ENCODE measurements around the gene UCK2. TPM values are rescaled to one million over a fixed set of nuclear protein-coding genes. Genes with fewer than 3 reads are reported as not detected.

The UCK2 gene
- total RNA-seq, 2 experiments from 2014 or later = 15.0 to 15.3 TPM

- Mint-ChIP-seq H3K9me3 (no peaks in the 10 kb centered on the region), H3K27me3 (peaks cover 9% of the 10 kb centered on the region), H3K4me1 (no peaks in the 10 kb centered on the region), H3K4me3 (no peak overlapping the region), H3K36me3 (no peaks in the 10 kb centered on the region), H3K27ac (no peak overlapping the region)
- ATAC-seq (ENCODE audit: low read depth) (no peak), DNase-seq (no peak)
- POLR2A ChIA-PET = no interaction called here
These were observed 111.4 kb downstream of the UCK2 start for GRCh38 chr1:165938844-165939243.

DNA sequence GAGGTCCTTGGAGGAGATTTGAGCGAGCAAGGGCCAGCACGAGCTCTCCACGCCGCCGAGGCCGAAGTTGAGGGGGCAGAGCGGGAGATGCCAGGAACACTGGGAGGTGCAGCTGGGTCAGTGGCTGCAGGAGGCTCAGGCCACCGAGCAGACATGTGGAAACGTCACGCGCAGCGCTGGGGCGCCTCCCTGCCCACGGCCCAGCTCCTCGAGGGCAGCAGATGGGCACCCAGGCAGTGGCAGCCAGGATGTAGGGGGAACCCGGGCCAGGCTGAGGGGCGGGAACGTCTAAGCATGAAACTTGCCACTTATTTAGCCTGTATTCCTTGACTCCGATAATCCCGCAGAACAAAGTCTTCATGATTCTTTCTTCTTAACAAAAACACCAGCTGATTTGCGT is 114.1 kb downstream of the UCK2 start:
- H3K27me3 Mint-ChIP-seq = peaks cover 12% of the 10 kb centered on the region
- no peak for ATAC-seq (ENCODE audit: low read depth)
- no peak overlapping the region for H3K4me3 Mint-ChIP-seq
- H3K9me3 Mint-ChIP-seq = no peaks in the 10 kb centered on the region
- DNase-seq = no peak
- POLR2A ChIA-PET = no interaction called here
- H3K36me3 Mint-ChIP-seq = no peaks in the 10 kb centered on the region
- H3K27ac Mint-ChIP-seq = no peak overlapping the region
- H3K4me1 Mint-ChIP-seq = no peaks in the 10 kb centered on the region

GRCh38 chr1:165942062-165942461 is 114.6 kb downstream of the UCK2 start:
- ATAC-seq (ENCODE audit: low read depth) (no peak), DNase-seq (no peak)
- Mint-ChIP-seq H3K9me3 (no peaks in the 10 kb centered on the region), H3K27ac (no peak overlapping the region), H3K36me3 (no peaks in the 10 kb centered on the region), H3K4me3 (no peak overlapping the region), H3K27me3 (peaks cover 16% of the 10 kb centered on the region), H3K4me1 (no peaks in the 10 kb centered on the region)
- POLR2A ChIA-PET = no interaction called here

GRCh38 chr1:165942927-165943597 is 115.6 kb downstream of the UCK2 start:
- H3K9me3 Mint-ChIP-seq = no peaks in the 10 kb centered on the region
- no peaks in the 10 kb centered on the region for H3K4me1 Mint-ChIP-seq
- no peak for ATAC-seq (ENCODE audit: low read depth)

DNA sequence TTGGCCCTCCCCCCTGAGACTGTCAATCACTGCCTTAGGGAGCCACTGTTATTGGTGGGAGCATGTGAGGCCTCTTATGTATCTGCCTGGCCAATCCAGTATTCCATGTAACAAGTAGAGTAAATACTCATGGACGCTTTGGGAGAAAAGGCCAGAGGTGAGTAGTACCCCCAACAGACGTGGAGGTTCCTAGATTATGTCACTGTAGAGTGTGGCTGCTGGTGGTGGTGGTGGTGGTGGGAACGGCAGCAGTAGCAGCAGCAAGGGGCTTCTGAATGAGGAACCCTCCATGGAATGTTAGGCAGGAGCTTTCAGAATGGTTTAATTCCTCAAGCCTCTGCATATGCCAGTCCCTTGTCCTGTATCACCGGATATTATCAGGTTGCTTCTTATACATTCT is 118.5 kb downstream of the UCK2 start:
- POLR2A ChIA-PET = no interaction called here
- H3K27ac Mint-ChIP-seq = no peak overlapping the region
- no peak overlapping the region for H3K4me3 Mint-ChIP-seq
- no peak for ATAC-seq (ENCODE audit: low read depth)
- H3K27me3 Mint-ChIP-seq = peaks cover 19% of the 10 kb centered on the region
- DNase-seq = no peak
- H3K4me1 Mint-ChIP-seq = no peaks in the 10 kb centered on the region
- H3K36me3 Mint-ChIP-seq = no peaks in the 10 kb centered on the region
- H3K9me3 Mint-ChIP-seq = no peaks in the 10 kb centered on the region

More at GRCh38 chr1:165942927-165943597, 115.6 kb downstream of the UCK2 start:
- no peak for DNase-seq
- no peak overlapping the region for H3K27ac Mint-ChIP-seq
- peaks cover 21% of the 10 kb centered on the region for H3K27me3 Mint-ChIP-seq
- no peaks in the 10 kb centered on the region for H3K36me3 Mint-ChIP-seq
- POLR2A ChIA-PET = no interaction called here
- no peak overlapping the region for H3K4me3 Mint-ChIP-seq

- no peak for ATAC-seq (ENCODE audit: low read depth)
- POLR2A ChIA-PET = no interaction called here
- H3K4me1 Mint-ChIP-seq = no peaks in the 10 kb centered on the region
These were observed 120.5 kb downstream of the UCK2 start for GRCh38 chr1:165947797-165948455.

GRCh38 chr1:165949335-165950130 is 122.1 kb downstream of the UCK2 start:
- POLR2A ChIA-PET = no interaction called here
- Mint-ChIP-seq H3K36me3 (no peaks in the 10 kb centered on the region), H3K4me1 (no peaks in the 10 kb centered on the region), H3K27me3 (peaks cover 16% of the 10 kb centered on the region), H3K9me3 (no peaks in the 10 kb centered on the region), H3K4me3 (no peak overlapping the region), H3K27ac (no peak overlapping the region)
- ATAC-seq (ENCODE audit: low read depth) (no peak), DNase-seq (no peak)

More at GRCh38 chr1:165947797-165948455, 120.5 kb downstream of the UCK2 start:
- H3K36me3 Mint-ChIP-seq = no peaks in the 10 kb centered on the region
- H3K9me3 Mint-ChIP-seq = no peaks in the 10 kb centered on the region
- no peak for DNase-seq
- H3K27ac Mint-ChIP-seq = no peak overlapping the region
- H3K4me3 Mint-ChIP-seq = no peak overlapping the region
- H3K27me3 Mint-ChIP-seq = peaks cover 19% of the 10 kb centered on the region

DNA sequence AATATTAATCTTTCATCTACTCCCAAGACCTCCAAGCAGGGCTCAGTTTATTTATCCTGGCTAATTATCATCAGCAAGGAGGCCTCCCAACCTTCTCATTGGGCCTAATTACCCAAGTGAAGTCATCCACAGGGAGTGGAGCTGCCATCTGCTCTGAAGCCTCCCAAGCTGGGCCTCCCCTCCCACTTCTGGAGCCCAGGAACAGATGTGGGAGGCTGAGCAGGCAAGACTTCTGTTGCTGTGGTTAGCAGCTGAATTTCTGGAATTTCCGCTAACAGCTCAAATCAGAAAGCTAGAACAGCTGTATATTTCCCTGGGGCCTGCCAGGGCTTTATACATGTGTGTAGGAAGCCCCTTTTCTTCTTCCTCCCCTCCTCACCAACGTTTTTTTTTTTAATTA is 127.5 kb downstream of the UCK2 start:
- Mint-ChIP-seq H3K4me1 (no peaks in the 10 kb centered on the region), H3K4me3 (no peak overlapping the region), H3K9me3 (no peaks in the 10 kb centered on the region), H3K27ac (no peak overlapping the region), H3K27me3 (peaks cover 2% of the 10 kb centered on the region), H3K36me3 (no peaks in the 10 kb centered on the region)
- POLR2A ChIA-PET = no interaction called here
- ATAC-seq (ENCODE audit: low read depth) (no peak), DNase-seq (no peak)

- no peak overlapping the region for H3K4me3 Mint-ChIP-seq
- DNase-seq (no peak), ATAC-seq (ENCODE audit: low read depth) (no peak)
- no peaks in the 10 kb centered on the region for H3K4me1 Mint-ChIP-seq
- H3K36me3 Mint-ChIP-seq = no peaks in the 10 kb centered on the region
- POLR2A ChIA-PET = no interaction called here
- no peak overlapping the region for H3K27ac Mint-ChIP-seq
- peaks cover 6% of the 10 kb centered on the region for H3K27me3 Mint-ChIP-seq
- no peaks in the 10 kb centered on the region for H3K9me3 Mint-ChIP-seq
These were observed 130.9 kb downstream of the UCK2 start for GRCh38 chr1:165958306-165958705.

DNA sequence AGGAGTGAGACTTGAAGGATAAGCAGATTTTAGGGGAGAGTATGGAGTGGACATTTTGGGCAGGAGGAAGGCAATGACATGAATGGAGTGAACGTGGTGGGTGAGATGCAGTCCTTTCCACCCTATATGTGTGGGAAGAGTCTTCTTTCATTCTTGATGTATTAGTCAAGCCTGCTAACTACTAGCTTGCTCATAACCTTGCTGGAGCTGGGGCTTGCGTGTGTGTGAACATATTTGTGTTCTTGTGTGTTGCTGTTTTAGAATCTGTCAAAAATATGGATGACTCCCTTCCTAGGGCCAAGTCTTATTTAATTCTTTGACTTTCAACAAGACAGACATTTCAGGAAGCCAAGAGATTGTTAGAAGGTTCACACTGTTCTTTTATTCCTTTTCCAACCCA is 132.7 kb downstream of the UCK2 start:
- POLR2A ChIA-PET = no interaction called here
- no peaks in the 10 kb centered on the region for H3K36me3 Mint-ChIP-seq
- H3K4me3 Mint-ChIP-seq = no peak overlapping the region

DNA sequence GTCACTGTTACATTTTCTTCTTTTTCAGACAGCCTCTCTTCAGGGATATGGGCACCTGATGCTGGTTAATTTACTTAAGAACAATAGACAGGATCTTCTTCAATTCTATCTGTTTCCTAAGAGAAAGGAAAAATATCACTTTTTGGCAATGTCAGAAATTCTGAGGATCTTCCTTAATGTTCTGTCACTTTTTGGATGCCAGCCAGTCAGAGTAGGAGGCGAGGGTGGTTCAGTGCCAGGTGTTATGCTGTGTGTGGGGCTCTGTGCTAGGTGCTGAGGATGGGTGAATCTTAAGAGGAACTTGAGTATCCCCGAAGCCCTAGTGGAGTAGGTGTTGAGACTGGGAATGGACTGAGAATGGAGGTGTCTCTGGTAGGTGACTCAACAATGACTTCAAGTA is 133.5 kb downstream of the UCK2 start:
- POLR2A ChIA-PET = no interaction called here
- ATAC-seq (ENCODE audit: low read depth) (no peak), DNase-seq (no peak)
- Mint-ChIP-seq H3K27me3 (peaks cover 6% of the 10 kb centered on the region), H3K4me1 (no peaks in the 10 kb centered on the region), H3K27ac (no peak overlapping the region), H3K4me3 (no peak overlapping the region), H3K36me3 (no peaks in the 10 kb centered on the region), H3K9me3 (no peaks in the 10 kb centered on the region)

More for the DNA sequence above, 132.7 kb downstream of the UCK2 start:
- DNase-seq (no peak), ATAC-seq (ENCODE audit: low read depth) (no peak)
- Mint-ChIP-seq H3K27me3 (peaks cover 6% of the 10 kb centered on the region), H3K27ac (no peak overlapping the region), H3K4me1 (no peaks in the 10 kb centered on the region), H3K9me3 (no peaks in the 10 kb centered on the region)

Measured in activated naive CD8-positive, alpha-beta T cell treated with anti-CD3 and anti-CD28 coated beads, Interleukin-2, amount 10 ng/mL, durations not matched to agents 7 days and 5 days (primary cell).